ENCODE measurements around the gene SHMT1. TPM values are rescaled to one million over a fixed set of nuclear protein-coding genes. Genes with fewer than 3 reads are reported as not detected.
"Not testable (repeated sequence)": the region's sequence is repeated elsewhere in the genome, so short reads cannot be mapped to it uniquely, and the experiment has no call there.

Gene SHMT1
- total RNA-seq, 3 donors from 2014 or later = 30.0 to 49.3 (median 30.9) TPM

DNA sequence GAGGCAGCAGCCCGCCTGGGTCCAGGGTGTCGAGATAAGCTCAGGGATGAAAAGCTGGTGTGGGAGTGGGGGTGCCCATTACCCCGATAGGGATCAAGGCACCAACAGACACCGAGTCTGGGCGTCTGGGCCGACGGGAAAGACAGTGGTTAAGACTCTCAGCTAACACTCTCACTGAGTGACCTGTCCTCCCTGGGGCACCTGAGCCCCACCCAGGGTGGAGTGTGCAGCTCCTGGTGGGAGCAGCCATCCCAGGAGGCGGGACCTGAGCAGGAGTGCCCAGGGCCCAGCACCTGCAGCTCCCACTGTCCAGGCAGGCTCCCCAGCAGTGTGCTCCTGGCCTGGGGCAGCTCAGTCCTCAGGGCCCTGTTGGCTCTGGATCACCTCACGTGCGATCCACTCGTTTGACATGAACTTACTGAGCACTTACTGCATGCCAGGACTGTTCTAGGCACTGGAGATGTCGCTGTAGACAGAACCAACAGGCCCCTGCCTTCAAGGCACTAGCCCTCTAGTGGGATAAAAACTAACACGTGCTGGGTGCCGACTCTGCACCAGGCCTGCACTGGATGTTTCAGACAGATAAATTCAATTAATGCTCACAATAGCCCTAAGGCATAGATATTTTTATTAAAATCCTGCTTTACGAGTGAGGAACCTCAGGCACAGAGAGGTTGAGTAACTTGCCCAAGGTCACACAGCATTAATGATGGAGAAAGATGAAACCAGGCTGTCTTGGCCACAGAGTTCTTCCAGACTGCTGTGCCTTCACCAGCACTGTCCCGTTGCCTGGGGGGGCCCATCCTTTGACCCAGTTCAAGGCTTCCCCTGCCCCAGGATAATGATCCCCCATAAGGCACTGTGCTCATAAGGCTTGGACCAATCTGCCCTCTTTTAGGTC, 16.1 kb upstream of the SHMT1 start:
- no peaks in the 10 kb centered on the region for H3K36me3 ChIP-seq (ENCODE audit: low read depth)
- intact Hi-C loops (cut with DNase I, micrococcal nuclease) = no loop called here
- H3K4me3 ChIP-seq = no peak overlapping the region
- ATAC-seq (peak; percentile 37), DNase-seq (peak in 2 of 3 donors; percentile 29 to 45)
- peaks cover 13% of the 10 kb centered on the region for H3K4me1 ChIP-seq (ENCODE audit: low read depth)
- TF ChIP-seq CTCF (IDR thresholded peaks at IDR 0.05) = no peak
- H3K9me3 ChIP-seq = no peaks in the 10 kb centered on the region

GRCh38 chr17:18378614-18379013, 15.3 kb upstream of the SHMT1 start:
- DNase-seq; H3K9me3 ChIP-seq; ATAC-seq; H3K4me3 ChIP-seq; intact Hi-C loops (cut with DNase I, micrococcal nuclease); H3K36me3 ChIP-seq (ENCODE audit: low read depth): not testable (repeated sequence)
- H3K4me1 ChIP-seq (ENCODE audit: low read depth) = peaks cover 13% of the 10 kb centered on the region

DNA sequence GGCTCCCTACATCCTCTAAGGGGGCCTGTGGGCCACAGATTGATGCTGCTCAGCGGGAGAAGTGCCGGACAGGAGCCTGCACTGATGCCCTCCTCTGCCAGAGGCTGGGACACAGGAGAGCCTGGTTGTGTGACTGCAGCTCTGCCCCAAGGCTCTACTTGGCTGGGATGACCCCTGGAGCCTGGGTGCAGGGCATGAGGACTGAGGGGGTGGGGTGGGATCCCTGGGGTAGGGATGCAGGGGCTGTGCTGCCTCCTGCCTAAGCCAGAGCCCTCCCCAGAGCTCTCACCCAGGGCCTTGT, 14.8 kb upstream of the SHMT1 start:
- no peak for DNase-seq
- Histone ChIP-seq H3K4me3 (no peak overlapping the region), H3K4me1 (ENCODE audit: low read depth) (peaks cover 13% of the 10 kb centered on the region), H3K9me3 (no peaks in the 10 kb centered on the region), H3K36me3 (ENCODE audit: low read depth) (no peaks in the 10 kb centered on the region)
- intact Hi-C loops (cut with DNase I, micrococcal nuclease) = no loop called here
- no peak for TF ChIP-seq CTCF (IDR thresholded peaks at IDR 0.05)
- ATAC-seq = no peak

- TF ChIP-seq CTCF (IDR thresholded peaks at IDR 0.05) = no peak
- ATAC-seq (peak; percentile 86), DNase-seq (peak; percentile 72 to 83 (median 80))
- Histone ChIP-seq H3K4me1 (ENCODE audit: low read depth) (peaks cover 11% of the 10 kb centered on the region), H3K4me3 (no peak within 1 kb of the TSS), H3K36me3 (ENCODE audit: low read depth) (no peaks in the 10 kb centered on the region), H3K9me3 (no peaks in the 10 kb centered on the region)
- intact Hi-C loops (cut with DNase I, micrococcal nuclease) = no loop called here
These were observed 14.3 kb upstream of the SHMT1 start, which contains the start of gene EVPLL for GRCh38 chr17:18377437-18378204. Gene EVPLL (plus strand): TSS chr17:18377778. CDS start chr17:18380938, 3,160 bp downstream.

DNA sequence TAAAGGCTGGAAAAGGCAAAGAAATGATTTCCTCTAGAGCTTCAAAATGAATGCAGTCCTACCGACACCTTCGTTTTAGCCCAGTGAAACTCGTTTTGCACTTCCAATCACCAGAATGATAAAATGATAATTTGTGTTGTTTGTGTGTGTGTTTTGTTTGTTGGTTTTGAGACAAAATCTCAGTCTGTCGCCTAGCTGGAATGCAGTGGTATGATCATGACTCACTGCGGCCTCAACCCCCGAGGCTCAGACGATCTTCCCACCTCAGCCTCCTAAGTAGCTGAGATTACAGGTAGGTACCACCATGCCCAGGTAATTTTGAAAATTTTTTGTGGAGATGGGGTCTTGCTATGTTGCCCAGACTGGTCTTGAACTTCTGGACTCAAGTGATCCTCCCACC, 10.9 kb upstream of the SHMT1 start:
- intact Hi-C loops (cut with DNase I, micrococcal nuclease) = no loop called here
- Histone ChIP-seq H3K4me1 (ENCODE audit: low read depth) (peaks cover 7% of the 10 kb centered on the region), H3K9me3 (no peaks in the 10 kb centered on the region), H3K36me3 (ENCODE audit: low read depth) (no peaks in the 10 kb centered on the region), H3K4me3 (no peak overlapping the region)
- no peak for ATAC-seq
- no peak for DNase-seq
- TF ChIP-seq CTCF (IDR thresholded peaks at IDR 0.05) = no peak

GRCh38 chr17:18373181-18373580, 9.8 kb upstream of the SHMT1 start:
- H3K4me1 ChIP-seq (ENCODE audit: low read depth); intact Hi-C loops (cut with DNase I, micrococcal nuclease); H3K4me3 ChIP-seq; H3K36me3 ChIP-seq (ENCODE audit: low read depth); H3K9me3 ChIP-seq; ATAC-seq; DNase-seq: not testable (repeated sequence)
